Dermis microvascular lymphatic vessel endothelial cell (primary cell): ENCODE results near the gene SERPINA6. TPM values are rescaled to one million over a fixed set of nuclear protein-coding genes. Genes with fewer than 3 reads are reported as not detected.
"Not testable (repeated sequence)": the region's sequence is repeated elsewhere in the genome, so short reads cannot be mapped to it uniquely, and the experiment has no call there.

Experiments
- DNase-seq, 2 donors: peaks; one replicate each; pipeline versions ENCODE4 v3.0.0 to v3.0.0-alpha.2; 2010; ENCODE audit warnings: low read depth in 2 of 2
- total RNA-seq: library from RNA; depleted of rRNA; stranded (reverse); fragments of >200 nt; gene quantifications from 2 replicates; pipeline ENCODE4 v1.2.1, GENCODE V29; 2014

SERPINA6 gene
- total RNA-seq: not detected in 2 replicates

GRCh38 chr14:94322648-94323570 is at the start of gene SERPINA6:
Gene SERPINA6, minus strand, starts transcription at chr14:94323336. Its CDS starts 8,688 bp downstream, at chr14:94314648.
- no peak for DNase-seq

- DNase-seq: no peak
Measured at GRCh38 chr14:94372021-94372605, 49.0 kb upstream of the SERPINA6 start.

- DNase-seq: no peak
Measured at GRCh38 chr14:94370524-94370910, 47.4 kb upstream of the SERPINA6 start.

- not testable (repeated sequence) for DNase-seq
Measured at GRCh38 chr14:94369766-94370523, 46.8 kb upstream of the SERPINA6 start.

GRCh38 chr14:94368956-94369355 is 45.8 kb upstream of the SERPINA6 start:
- DNase-seq: no peak

- DNase-seq: no peak
Measured at GRCh38 chr14:94368243-94368590, 45.1 kb upstream of the SERPINA6 start.

GRCh38 chr14:94367347-94368242 is 44.5 kb upstream of the SERPINA6 start:
- DNase-seq: no peak

GRCh38 chr14:94366146-94366915 is 43.2 kb upstream of the SERPINA6 start, which contains the start of gene SERPINA2:
Gene SERPINA2, minus strand, starts transcription at chr14:94366698.
- DNase-seq: no peak

GRCh38 chr14:94365624-94366023 is 42.5 kb upstream of the SERPINA6 start:
- DNase-seq: no peak

- DNase-seq: no peak
Measured at GRCh38 chr14:94364964-94365363, 41.8 kb upstream of the SERPINA6 start.

GRCh38 chr14:94364037-94364436 is 40.9 kb upstream of the SERPINA6 start:
- no peak for DNase-seq

GRCh38 chr14:94363151-94363624 is 40.1 kb upstream of the SERPINA6 start:
- DNase-seq: no peak

GRCh38 chr14:94362614-94363133 is 39.5 kb upstream of the SERPINA6 start:
- no peak for DNase-seq

- no peak for DNase-seq
Measured at GRCh38 chr14:94361682-94362081, 38.5 kb upstream of the SERPINA6 start.

- no peak for DNase-seq
Measured at GRCh38 chr14:94360945-94361565, 37.9 kb upstream of the SERPINA6 start.

GRCh38 chr14:94357166-94357565 is 34.0 kb upstream of the SERPINA6 start:
- DNase-seq: no peak

- no peak for DNase-seq
Measured at GRCh38 chr14:94356379-94357056, 33.4 kb upstream of the SERPINA6 start.

GRCh38 chr14:94355191-94355794 is 32.2 kb upstream of the SERPINA6 start:
- no peak for DNase-seq
